SU-DHL-6 (cell line): Measurements from ENCODE around the gene DTX1.
A peak's percentile ranks its signal among the peaks of the same experiment; 100 is the strongest.

ENCODE experiments used
- H2AFZ ChIP-seq: fragments of 200-600 bp; sonication (generic); 2 replicates; pipeline ENCODE4 v1.6.1; 2014; ENCODE audit warnings: low read depth, mild to moderate bottlenecking, moderate library complexity, mixed read lengths, antibody characterized with exemption, low read length; ENCODE audit not compliant: severe bottlenecking
- H3F3A ChIP-seq: fragments of 200-600 bp; shearing (Covaris generic); 2 replicates; pipeline ENCODE4 v1.6.0; 2016; ENCODE audit warnings: antibody characterized with exemption, mild to moderate bottlenecking; ENCODE audit not compliant: insufficient read depth
- H3K27ac ChIP-seq: fragments of 200-600 bp; sonication (generic); 2 replicates; pipeline ENCODE4 v1.5.1; 2016; ENCODE audit warnings: low read depth, mild to moderate bottlenecking, low read length, moderate library complexity, mixed read lengths
- H3K27me3 ChIP-seq: fragments of 200-600 bp; sonication (generic), shearing (Covaris generic); 2 replicates; pipeline ENCODE4 v1.6.0; 2014; ENCODE audit warnings: mild to moderate bottlenecking, low read length
- H3K36me3 ChIP-seq: fragments of 200-600 bp; sonication (generic); 2 replicates; pipeline ENCODE4 v1.6.1; 2014; ENCODE audit warnings: mild to moderate bottlenecking, low read length, mixed read lengths
- H3K4me2 ChIP-seq: fragments of 300-600, 200-600 bp; shearing (Covaris generic), sonication (generic); 2 replicates; pipeline ENCODE4 v1.6.0; 2014; ENCODE audit warnings: low read length, low read depth, mild to moderate bottlenecking; ENCODE audit not compliant: poor library complexity, severe bottlenecking
- H3K4me3 ChIP-seq: fragments of 200-600 bp; sonication (generic); 2 replicates; pipeline ENCODE4 v1.5.1; 2014; ENCODE audit warnings: antibody characterized with exemption, low read length, mild to moderate bottlenecking, mixed read lengths; ENCODE audit not compliant: insufficient read depth, poor library complexity, severe bottlenecking
- H3K79me2 ChIP-seq: fragments of 200-600 bp; sonication (generic); 2 replicates; pipeline ENCODE4 v1.6.1; 2014; ENCODE audit warnings: mild to moderate bottlenecking, low read length, moderate library complexity; ENCODE audit not compliant: insufficient read depth
- H3K9ac ChIP-seq: fragments of 200-600 bp; sonication (generic); 2 replicates; pipeline ENCODE4 v1.7.0; 2014; ENCODE audit warnings: mild to moderate bottlenecking, low read length
- H3K9me2 ChIP-seq: fragments of 200-600 bp; sonication (generic); replicated peaks from 2 replicates; pipeline ENCODE4 v1.6.1; 2014; ENCODE audit warnings: low read length; ENCODE audit not compliant: insufficient read depth
- H3K9me3 ChIP-seq: fragments of 200-600 bp; sonication (generic); 2 replicates; pipeline ENCODE4 v1.6.1; 2014; ENCODE audit warnings: low read length, mixed read lengths; ENCODE audit not compliant: insufficient read depth
- H4K20me1 ChIP-seq: fragments of 200-600 bp; sonication (generic); 2 replicates; pipeline ENCODE4 v1.6.1; 2014; ENCODE audit warnings: low read depth, mild to moderate bottlenecking, antibody characterized with exemption, low read length, moderate library complexity, mixed read lengths
- EZH2phosphoT487 ChIP-seq: fragments of 200-600 bp; sonication (generic), shearing (Covaris generic); conservative IDR thresholded peaks from 2 replicates; pipeline ENCODE4 v1.6.1; 2018; ENCODE audit warnings: mild to moderate bottlenecking, antibody characterized with exemption, low read length, moderate library complexity, mixed read lengths
- TF ChIP-seq, protein P1 (sequence below): fragments of 200-600 bp; sonication (generic); IDR thresholded peaks from one replicate; pipeline ENCODE4 v1.5.1; 2017; ENCODE audit warnings: antibody characterized with exemption, mild to moderate bottlenecking, low read length, moderate library complexity; ENCODE audit not compliant: insufficient read depth, poor library complexity, severe bottlenecking

DTX1 gene

DNA sequence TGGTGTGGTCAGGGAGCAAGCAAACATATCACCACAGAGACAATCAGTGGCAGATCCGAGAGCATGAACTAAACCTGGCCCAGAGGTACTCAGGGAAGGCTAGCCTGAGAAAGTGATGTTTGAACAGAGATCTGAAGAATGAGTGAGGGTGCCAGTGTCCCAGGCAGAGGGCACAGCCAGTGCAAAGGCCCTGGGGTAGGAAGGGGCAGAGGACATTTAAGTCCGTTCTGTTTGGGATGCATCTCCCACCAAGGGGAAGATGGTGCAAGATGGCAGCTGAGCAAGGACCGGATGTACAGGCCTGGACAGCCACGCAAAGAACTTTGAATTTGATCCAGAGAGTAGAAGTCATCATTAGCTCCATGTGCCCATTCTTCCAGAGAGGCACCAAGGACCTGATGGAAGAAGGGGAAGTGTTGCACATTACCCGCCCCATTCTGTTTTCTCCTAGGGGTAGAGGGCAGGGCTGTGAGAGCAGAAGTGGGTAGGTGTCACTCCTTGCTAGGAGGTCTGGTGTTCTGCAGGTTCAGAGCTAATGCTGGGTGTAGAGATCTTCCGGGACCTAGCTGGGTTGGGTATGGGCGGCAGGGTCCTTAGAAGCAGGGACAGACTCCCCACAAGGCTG is 3.9 kb downstream of the DTX1 start:
- TF ChIP-seq, protein P1, sequence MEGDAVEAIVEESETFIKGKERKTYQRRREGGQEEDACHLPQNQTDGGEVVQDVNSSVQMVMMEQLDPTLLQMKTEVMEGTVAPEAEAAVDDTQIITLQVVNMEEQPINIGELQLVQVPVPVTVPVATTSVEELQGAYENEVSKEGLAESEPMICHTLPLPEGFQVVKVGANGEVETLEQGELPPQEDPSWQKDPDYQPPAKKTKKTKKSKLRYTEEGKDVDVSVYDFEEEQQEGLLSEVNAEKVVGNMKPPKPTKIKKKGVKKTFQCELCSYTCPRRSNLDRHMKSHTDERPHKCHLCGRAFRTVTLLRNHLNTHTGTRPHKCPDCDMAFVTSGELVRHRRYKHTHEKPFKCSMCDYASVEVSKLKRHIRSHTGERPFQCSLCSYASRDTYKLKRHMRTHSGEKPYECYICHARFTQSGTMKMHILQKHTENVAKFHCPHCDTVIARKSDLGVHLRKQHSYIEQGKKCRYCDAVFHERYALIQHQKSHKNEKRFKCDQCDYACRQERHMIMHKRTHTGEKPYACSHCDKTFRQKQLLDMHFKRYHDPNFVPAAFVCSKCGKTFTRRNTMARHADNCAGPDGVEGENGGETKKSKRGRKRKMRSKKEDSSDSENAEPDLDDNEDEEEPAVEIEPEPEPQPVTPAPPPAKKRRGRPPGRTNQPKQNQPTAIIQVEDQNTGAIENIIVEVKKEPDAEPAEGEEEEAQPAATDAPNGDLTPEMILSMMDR, result no peak
- TF ChIP-seq EZH2phosphoT487, result no peak
- H3K9ac ChIP-seq, result peak overlapping the region; percentile 98
- no peaks in the 10 kb centered on the region for H3K9me2 ChIP-seq
- H2AFZ ChIP-seq, result no peak overlapping the region
- no peaks in the 10 kb centered on the region for H4K20me1 ChIP-seq
- H3K27ac ChIP-seq, result peak overlapping the region; percentile 99
- peak overlapping the region; percentile 99 for H3K4me2 ChIP-seq
- peaks cover 100% of the 10 kb centered on the region for H3K79me2 ChIP-seq
- no peaks in the 10 kb centered on the region for H3K9me3 ChIP-seq
- peak overlapping the region; percentile 93 for H3K4me3 ChIP-seq
- peaks cover 27% of the 10 kb centered on the region for H3K36me3 ChIP-seq
- H3F3A ChIP-seq, result peaks cover 77% of the 10 kb centered on the region
- H3K27me3 ChIP-seq, result no peaks in the 10 kb centered on the region

DNA sequence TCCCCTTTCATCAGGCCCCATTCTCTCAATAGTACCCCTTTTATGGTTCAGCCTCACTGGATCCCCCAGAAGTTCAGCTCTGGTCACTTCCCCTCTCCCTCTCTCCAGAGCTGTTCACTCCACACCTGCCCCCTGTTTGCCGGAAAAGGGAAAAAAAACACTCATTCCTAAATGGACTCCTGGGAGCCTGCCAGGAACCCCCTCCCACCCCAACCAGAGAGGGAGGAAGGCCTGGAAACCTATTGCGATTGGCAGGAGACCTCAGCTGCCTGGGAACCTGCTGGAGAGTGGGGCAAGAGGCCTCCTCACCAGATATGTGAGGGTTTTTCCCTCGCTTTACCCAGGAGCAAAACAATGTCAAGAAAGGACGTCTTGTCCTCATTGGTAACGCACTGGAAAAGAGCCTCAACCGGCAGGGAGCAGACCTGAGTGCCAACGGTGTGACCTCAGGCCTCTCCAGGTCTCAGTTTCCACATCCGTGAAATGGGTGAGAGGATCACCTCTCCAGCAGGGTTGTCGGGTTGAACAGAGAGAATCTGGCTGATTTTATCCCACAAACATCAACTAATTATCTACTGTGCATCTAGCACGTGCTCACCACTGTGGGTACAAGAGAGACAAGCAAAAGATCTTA is 4.6 kb downstream of the DTX1 start:
- no peak overlapping the region for H2AFZ ChIP-seq
- peak overlapping the region; percentile 99 for H3K4me2 ChIP-seq
- no peaks in the 10 kb centered on the region for H3K9me3 ChIP-seq
- TF ChIP-seq, protein P1, result no peak
- H3K27ac ChIP-seq, result peak overlapping the region; percentile 99
- no peaks in the 10 kb centered on the region for H4K20me1 ChIP-seq
- H3K27me3 ChIP-seq, result no peaks in the 10 kb centered on the region
- H3K36me3 ChIP-seq, result peaks cover 27% of the 10 kb centered on the region
- H3K9ac ChIP-seq, result peak overlapping the region; percentile 98
- no peaks in the 10 kb centered on the region for H3K9me2 ChIP-seq
- H3K4me3 ChIP-seq, result peak overlapping the region; percentile 93
- H3F3A ChIP-seq, result peaks cover 80% of the 10 kb centered on the region
- H3K79me2 ChIP-seq, result peaks cover 100% of the 10 kb centered on the region

DNA sequence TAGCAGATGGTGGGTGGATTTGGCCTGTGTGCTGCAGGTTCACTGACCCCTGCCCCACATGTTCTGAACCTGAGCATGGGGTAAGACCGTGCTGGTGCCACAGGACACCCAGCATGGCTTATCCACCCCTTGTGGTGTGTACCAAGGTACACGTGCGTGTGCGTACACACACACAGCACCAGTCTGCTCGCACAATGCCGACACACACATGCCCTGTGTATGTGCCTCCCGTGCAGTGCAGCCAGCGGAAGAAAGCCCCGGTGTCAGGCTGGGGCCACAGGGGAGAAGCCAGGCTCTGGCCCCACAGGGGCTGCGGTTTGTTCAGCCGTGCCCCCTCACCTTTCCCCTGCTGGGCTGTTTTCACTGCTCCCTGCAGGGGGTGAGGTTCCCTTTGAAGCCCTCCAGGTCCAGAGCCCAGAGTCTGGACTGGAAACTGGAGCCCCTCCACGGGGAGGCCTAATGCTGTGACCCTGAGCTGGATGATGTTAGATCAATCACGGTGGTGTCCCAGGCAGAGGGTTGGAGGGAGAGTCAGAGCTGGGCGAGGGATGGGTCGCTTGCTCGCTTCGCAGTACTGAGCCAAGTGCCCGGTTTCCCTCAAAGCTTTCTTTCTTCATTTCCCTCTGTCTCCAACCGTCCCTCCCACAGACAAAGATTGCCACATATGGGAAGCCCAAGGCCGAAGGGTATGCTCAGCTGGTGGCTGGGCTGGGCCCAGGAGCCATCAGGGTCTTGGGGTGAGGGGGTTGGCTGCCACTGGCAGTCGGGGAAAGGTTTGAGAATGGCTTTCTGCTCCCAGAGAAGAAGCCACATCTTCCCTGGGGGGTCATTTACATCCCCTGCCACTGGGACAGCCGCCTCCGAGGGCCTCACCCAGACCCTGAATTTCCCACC is 6.2 kb downstream of the DTX1 start:
- TF ChIP-seq, protein P1, result no peak
- no peak for TF ChIP-seq EZH2phosphoT487
- Histone ChIP-seq H4K20me1 (no peaks in the 10 kb centered on the region), H3K4me3 (peak overlapping the region; percentile 93), H2AFZ (no peak overlapping the region), H3K4me2 (peak overlapping the region; percentile 99), H3K36me3 (peaks cover 23% of the 10 kb centered on the region), H3K9me2 (no peaks in the 10 kb centered on the region), H3K9me3 (no peaks in the 10 kb centered on the region), H3K79me2 (peaks cover 98% of the 10 kb centered on the region), H3K27ac (peak overlapping the region; percentile 99), H3F3A (peaks cover 93% of the 10 kb centered on the region), H3K27me3 (no peaks in the 10 kb centered on the region), H3K9ac (peak overlapping the region; percentile 98)
